HG03175 (cell line): ENCODE data around the gene FAM131C.

Source experiments
- ATAC-seq: cut with Tn5 transposase; IDR thresholded peaks from one replicate; pipeline ENCODE4 v1.9.1; 2021; ENCODE audit warnings: mild to moderate bottlenecking, moderate library complexity; ENCODE audit not compliant: unreplicated experiment

The FAM131C gene

GRCh38 chr1:16101623-16102022, 28.2 kb upstream of the FAM131C start:
- ATAC-seq, result no peak

DNA sequence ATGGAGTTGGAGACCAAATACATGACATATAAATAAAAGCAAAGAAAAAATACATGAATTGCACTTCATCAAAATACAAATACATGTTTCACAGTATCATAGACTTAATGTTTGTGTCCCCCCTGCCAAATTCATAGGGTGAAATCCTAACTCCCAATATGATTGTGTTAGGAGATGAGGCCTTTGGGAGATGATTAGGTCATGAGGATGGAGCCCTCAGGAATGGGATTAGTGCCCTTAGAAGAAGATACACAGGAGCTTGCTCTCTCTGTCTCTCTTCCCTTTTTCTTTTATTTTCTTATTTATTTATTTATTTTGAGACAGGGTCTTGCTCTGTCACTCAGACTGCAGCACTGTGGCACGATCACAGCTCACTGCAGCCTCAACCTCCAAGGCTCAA, 26.0 kb upstream of the FAM131C start:
- ATAC-seq, result no peak

- no peak for ATAC-seq
Observed at GRCh38 chr1:16095447-16095846, 22.0 kb upstream of the FAM131C start.

DNA sequence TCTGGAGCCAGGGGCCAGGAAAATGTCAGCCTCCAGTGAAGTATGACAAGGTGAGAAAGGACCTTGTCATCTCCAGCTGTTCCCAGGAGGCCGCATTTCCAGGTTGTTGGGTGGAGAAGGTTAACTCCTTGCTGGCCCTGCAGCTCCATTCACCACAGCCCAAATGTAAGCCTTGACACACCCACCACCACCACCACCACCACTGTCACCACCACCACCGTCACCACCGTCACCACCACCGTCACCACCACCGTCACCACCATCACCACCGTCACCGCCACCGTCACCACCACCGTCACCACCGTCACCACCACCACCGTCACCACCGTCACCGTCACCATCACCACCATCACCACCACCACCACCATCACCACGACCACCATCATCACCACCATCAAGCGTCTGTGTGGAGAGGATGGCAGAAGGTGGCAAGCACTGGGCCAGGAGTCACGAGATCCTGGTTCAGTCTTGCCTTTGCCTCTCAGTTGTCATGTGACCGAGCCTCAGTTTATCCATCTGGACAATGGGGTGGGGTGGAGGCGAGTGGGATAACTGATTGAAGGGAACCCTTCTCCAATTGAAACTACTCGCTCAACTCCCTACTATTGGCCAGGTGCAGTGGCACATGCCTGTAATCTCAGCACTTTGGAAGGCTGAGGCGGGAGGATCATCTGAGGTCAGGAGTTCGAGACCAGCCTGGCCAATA, 21.2 kb upstream of the FAM131C start:
- ATAC-seq, result no peak

- no peak for ATAC-seq
Observed at GRCh38 chr1:16093611-16094010, 20.2 kb upstream of the FAM131C start.

DNA sequence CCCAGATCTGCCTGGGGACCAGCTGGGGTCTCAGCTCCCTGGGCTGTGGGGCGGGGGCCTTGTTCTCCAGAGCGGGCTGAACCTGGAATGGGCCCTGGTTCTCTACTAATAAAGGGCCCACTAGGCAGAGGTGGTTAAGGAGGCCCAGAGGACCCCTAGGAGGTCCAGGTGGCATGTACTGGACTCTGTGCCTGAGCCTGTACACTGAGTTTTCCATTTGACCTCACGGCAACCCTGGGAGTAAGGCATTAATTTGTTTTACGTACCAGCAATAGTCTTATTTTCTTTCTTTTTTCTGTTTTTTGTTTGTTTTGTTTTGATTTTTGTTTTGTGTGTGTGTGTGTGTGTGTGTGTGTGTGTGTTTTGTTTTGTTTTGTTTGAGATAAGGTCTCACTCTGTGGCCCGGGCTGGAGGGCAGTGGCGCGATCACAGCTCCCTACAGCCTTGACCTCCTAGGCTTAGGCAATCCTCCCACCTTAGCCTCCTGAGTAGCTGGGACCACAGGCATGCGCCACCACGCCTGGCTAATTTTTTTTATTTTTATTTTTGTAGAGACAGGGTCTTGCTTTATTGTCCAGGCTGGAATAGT, 19.6 kb upstream of the FAM131C start:
- ATAC-seq, result no peak

DNA sequence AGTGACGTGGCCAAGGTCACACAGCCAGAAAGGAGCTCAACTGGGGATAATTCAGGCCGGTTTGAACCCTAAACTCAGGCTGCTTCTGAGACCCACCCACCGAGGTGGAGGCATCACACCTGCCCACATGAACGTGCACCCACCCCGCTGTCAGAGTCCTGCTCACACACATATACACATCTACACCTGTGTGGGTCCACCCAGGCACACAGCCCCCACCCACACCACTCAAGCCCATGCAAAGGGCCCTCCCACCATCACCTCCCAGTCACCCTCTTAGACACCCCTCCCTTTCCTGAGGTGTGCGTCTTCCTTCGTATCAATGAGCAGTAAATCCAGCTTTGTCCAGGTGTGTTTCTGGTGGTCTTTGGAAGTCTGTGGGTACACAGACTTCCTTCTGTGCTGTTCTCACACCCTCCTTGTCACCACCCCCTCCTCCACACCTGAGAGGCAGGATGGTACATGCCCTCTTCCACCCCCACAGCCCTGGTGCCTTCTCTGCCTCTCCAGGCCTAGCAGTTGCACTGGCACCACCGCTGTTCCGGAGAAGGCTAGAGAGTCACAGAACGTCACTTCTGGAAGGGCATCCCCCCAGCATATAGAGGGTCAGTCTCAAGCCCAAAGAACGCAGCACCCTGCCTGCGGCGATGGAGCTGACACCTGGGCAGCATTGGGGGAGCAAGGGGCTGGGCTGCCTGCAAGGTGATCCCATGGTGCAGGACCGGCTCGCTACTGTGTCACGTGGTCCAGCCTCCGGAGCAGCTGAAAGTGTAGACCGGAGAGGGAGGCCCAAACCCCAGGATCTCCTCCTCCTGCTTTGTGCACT, 18.9 kb upstream of the FAM131C start:
- no peak for ATAC-seq

DNA sequence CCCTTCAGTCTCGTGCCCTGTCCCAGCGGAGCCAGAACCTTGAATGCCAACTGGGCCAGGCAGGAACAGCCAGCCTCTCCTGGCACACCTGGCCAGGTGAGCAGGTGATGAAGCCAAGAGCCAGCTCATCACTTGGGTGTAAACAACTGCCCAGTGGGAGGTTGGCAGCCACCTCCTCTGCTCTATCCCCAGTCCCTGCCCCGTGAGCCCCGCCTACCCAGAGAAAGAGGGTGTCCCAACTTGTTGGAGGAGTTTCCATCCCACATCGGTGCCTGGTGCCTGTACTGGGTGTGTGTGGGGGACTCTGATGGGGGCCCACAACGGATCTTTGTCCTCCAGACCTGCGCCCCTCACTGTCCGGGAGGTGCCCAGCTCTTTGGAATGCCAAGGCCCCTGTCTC, 17.8 kb upstream of the FAM131C start:
- ATAC-seq, result no peak

GRCh38 chr1:16090076-16090826, 16.8 kb upstream of the FAM131C start:
- no peak for ATAC-seq

DNA sequence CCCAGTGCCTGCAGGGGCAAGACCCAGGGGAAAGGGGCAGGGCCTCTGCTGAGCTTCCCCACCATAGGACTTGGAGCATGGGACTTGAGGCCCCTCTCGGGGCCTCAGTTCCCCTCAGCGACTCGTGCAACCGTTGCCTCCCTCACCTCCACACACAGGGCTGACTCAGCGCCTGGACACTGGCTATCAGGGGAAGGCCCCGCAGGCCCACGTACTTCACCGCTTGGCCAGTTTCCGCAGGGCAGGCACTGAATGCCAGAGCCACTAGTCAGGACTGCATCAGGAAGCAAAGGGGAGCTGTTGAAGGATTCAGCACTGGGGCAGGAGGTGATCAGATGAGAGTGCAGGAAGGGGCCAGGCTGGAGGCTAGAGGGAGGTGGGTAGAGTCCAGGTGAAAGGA, 15.5 kb upstream of the FAM131C start:
- no peak for ATAC-seq

GRCh38 chr1:16088351-16088911, 15.0 kb upstream of the FAM131C start:
- no peak for ATAC-seq

- no peak for ATAC-seq
Observed at GRCh38 chr1:16087733-16088132, 14.3 kb upstream of the FAM131C start.

DNA sequence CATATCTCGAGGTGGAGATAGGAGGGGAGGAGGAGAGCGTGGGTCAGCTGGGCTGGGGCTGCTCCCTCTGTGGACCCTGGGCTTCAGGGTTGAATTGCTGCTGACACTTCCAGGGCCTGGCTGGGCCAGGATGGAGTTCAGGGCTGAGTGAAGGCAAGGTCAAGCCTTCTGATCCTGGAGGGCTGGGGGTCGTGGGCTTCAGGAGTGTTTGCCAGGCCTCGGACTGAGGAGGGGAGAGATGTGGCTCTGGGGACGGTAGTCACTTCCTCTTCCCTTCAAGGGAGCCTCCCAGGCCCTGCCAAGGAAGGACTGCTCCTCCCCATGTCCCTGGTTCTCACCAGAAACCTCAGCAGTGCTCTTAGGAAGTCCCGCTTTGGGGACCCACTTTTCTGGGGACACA, 12.1 kb upstream of the FAM131C start:
- no peak for ATAC-seq

- ATAC-seq, result no peak
Observed at GRCh38 chr1:16083486-16083885, 10.0 kb upstream of the FAM131C start.

DNA sequence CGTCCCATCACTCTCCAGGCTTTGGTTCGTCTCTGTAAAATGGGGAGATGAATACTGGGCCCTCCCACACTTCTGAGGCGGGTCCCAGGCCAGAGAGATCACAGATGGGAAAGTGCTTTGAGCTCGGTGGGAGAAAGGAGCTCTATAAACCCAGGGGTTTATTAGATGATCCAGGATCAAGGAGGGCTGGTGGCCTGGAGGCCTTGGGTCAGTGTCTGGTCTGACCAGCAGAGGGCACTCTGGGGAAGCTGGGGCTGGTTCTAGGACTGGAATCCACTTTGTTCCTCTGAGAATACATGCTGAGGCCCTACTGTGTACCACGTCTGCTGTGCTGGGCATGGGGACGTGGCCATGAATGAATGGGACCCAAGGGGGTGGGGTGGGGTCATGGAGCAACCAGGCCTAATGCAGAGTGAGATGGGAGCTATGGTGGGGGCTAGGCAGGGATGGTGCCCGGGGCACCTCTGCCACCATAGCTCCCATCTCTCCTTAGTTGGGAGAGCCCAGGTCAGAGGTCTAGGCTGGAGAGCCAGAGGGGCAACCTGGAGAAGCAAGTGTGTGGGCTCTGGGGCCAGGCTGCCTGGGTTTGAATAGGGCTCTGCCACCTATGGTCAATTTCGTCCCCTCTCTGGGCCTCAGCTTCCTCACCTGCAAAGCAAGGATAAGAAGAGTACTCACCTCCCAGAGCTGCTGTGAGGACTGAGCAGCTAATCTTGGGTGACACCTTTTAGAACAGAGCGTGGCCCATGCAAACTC, 9.0 kb upstream of the FAM131C start:
- no peak for ATAC-seq

DNA sequence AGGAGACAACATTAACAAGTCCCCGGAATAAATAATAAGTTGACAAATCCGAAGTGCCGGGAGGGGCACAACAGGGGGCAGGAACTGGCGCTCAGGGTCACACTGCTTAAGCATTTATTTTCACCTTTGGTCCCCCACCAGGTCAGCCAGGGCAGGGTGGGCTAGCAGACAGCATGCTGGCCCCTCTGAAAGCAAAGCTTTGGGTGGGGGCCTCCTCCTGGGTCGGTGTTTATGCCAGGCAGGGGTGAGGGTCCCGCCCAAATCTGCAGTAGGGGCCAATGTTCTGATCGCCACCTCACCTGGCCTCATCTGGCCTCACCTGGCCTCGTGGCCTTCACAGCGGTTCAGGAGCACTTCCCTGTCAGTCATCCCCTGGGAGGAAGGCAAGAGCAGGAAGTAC, 8.2 kb upstream of the FAM131C start:
- no peak for ATAC-seq

GRCh38 chr1:16080422-16081150, 7.1 kb upstream of the FAM131C start:
- no peak for ATAC-seq

DNA sequence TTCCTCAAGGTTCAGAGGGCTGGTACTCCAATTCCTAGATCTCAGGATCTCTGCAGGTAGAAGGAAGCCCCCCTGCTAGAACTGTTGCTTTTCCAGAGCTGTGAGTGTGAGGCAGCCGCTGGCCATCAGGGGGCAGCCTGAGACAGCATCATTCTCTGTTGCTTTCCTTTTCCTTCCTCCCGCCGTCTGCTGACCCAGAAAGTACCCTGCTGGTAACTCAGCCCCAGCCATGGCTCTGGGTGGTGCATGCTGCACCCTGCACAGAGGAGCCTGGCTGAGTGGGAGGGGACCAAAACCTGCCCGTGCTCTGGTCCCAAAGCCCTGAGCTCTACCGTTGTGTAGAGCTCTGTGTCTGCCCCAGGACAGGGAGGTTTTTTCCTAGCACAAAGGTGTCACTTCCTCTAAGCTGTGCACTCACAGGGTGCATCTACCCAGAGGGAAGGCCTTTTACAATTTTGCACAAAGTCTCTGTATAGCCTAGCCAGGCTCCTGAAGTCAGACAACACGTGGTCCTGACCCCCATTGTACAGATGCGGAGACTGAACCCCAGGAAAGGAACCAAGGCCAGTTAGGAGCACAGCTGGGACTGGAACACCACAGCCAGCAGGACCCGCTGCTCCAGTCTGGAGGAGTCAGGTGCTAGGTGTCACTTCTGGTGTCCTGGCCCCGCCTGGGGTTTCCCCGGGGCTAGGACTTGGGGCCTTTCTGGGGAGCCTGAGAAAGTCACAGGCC, 5.6 kb upstream of the FAM131C start:
- ATAC-seq, result no peak
